Neural progenitor cell (in vitro differentiated cells): ENCODE measurements around the gene ITPRIPL2.

Source experiments
- CTCF ChIP-seq: fragments of 200-600 bp; sonication (generic); IDR thresholded peaks from 2 replicates; pipeline ENCODE4 v1.5.1; 2017; ENCODE audit warnings: antibody characterized with exemption, mild to moderate bottlenecking
- EZH2 ChIP-seq: fragments of 200-600 bp; sonication (generic); IDR thresholded peaks from 2 replicates; pipeline ENCODE4 v1.6.1; 2017; ENCODE audit warnings: antibody characterized with exemption, mild to moderate bottlenecking, moderate library complexity

GRCh38 chr16:19109288-19109664, 4.5 kb upstream of the ITPRIPL2 start:
- TF ChIP-seq CTCF (no peak), EZH2 (no peak)
